Liver (tissue), 9 donors: ENCODE measurements around the gene NEDD4. TPM values are rescaled to one million over a fixed set of nuclear protein-coding genes. Genes with fewer than 3 reads are reported as not detected.

Source experiments
- DNase-seq: peaks from one replicate; pipeline ENCODE4 v3.0.0-alpha.2; 2017; ENCODE audit warnings: low spot score
- H3K27ac ChIP-seq, 2 donors: one replicate each; pipeline ENCODE4 v1.7.0; 2013; ENCODE audit warnings: inconsistent platforms in 2 of 2, low read length in 2 of 2, control low read depth in 1 of 2, low read depth in 1 of 2, mild to moderate bottlenecking in 1 of 2
- H3K27me3 ChIP-seq, 4 donors: one replicate each; pipeline versions ENCODE4 v1.6.1 to v1.7.0; 2013; ENCODE audit warnings: low read length in 3 of 4, inconsistent platforms in 1 of 4, mild to moderate bottlenecking in 1 of 4, moderate library complexity in 1 of 4; ENCODE audit not compliant: control insufficient read depth in 4 of 4, insufficient read depth in 4 of 4
- H3K36me3 ChIP-seq, 4 donors: one replicate each; pipeline versions ENCODE4 v1.6.1 to v1.7.0; 2013; ENCODE audit warnings: low read length in 3 of 4, mild to moderate bottlenecking in 3 of 4, low read depth in 1 of 4, moderate library complexity in 1 of 4; ENCODE audit not compliant: control insufficient read depth in 4 of 4, insufficient read depth in 3 of 4
- H3K4me1 ChIP-seq, 4 donors: one replicate each; pipeline versions ENCODE4 v1.6.1 to v1.7.0; 2013; ENCODE audit warnings: low read length in 3 of 4, mild to moderate bottlenecking in 3 of 4, moderate library complexity in 1 of 4; ENCODE audit not compliant: control insufficient read depth in 4 of 4, insufficient read depth in 4 of 4
- H3K4me3 ChIP-seq, 3 donors: one replicate each; pipeline versions ENCODE4 v1.6.1 to v1.7.0; 2013; ENCODE audit warnings: low read length in 3 of 3, control low read depth in 1 of 3, low read depth in 1 of 3, mild to moderate bottlenecking in 1 of 3
- H3K9ac ChIP-seq, 2 donors: one replicate each; pipeline ENCODE4 v1.7.0; 2013; ENCODE audit warnings: low read length in 2 of 2, mild to moderate bottlenecking in 2 of 2, moderate library complexity in 2 of 2, control low read depth in 1 of 2, low read depth in 1 of 2
- H3K9me3 ChIP-seq, 4 donors: one replicate each; pipeline versions ENCODE4 v1.6.1 to v1.7.0; 2013; ENCODE audit warnings: low read length in 3 of 4; ENCODE audit not compliant: control insufficient read depth in 4 of 4
- FOXA1 ChIP-seq: IDR thresholded peaks from 2 replicates; pipeline ENCODE4 v1.6.1; 2016; ENCODE audit warnings: antibody characterized with exemption
- HNF4A ChIP-seq, 2 donors: conservative IDR thresholded peaks; 2 replicates each; pipeline ENCODE4 v1.6.1; 2016; ENCODE audit warnings: antibody characterized with exemption in 2 of 2, mild to moderate bottlenecking in 2 of 2
- HNF4G ChIP-seq: IDR thresholded peaks from 2 replicates; pipeline ENCODE4 v1.6.1; 2016; ENCODE audit warnings: antibody characterized with exemption
- JUND ChIP-seq, 2 donors: IDR thresholded peaks; 2 replicates each; pipeline ENCODE4 v1.6.1; 2016; ENCODE audit warnings: antibody characterized with exemption in 2 of 2
- RAD21 ChIP-seq, 2 donors: IDR thresholded peaks; 2 replicates each; pipeline ENCODE4 v1.6.1; 2016; ENCODE audit warnings: antibody characterized with exemption in 2 of 2, mild to moderate bottlenecking in 2 of 2
- TAF1 ChIP-seq: conservative IDR thresholded peaks from 2 replicates; pipeline ENCODE4 v1.6.1; 2016; ENCODE audit warnings: antibody characterized with exemption, mild to moderate bottlenecking
- YY1 ChIP-seq: IDR thresholded peaks from 2 replicates; pipeline ENCODE4 v1.6.1; 2016; ENCODE audit warnings: antibody characterized with exemption, mild to moderate bottlenecking
- WGBS: extraction: QIAGEN DNeasy Blood & Tissue Kit; methylation state at CpG from one replicate; pipeline ENCODE4 v1.1.7; 2013; 5-methylcytosine and 5-hydroxymethylcytosine counted together
- polyA plus RNA-seq, 2 donors: library from polyadenylated mRNA; stranded (reverse) in 1 of 2; unstranded in 1 of 2; fragments of 200-250 nt in 1 of 2; fragments of >200 nt in 1 of 2; fragmentation: Nextera tagmentation in 1 of 2; extraction: Ambion mirVana in 1 of 2; gene quantifications; one replicate each; pipeline versions ENCODE4 v1.2.1 to v1.2.3, GENCODE V29; 2013 to 2015
- total RNA-seq, 2 donors: library from RNA; depleted of rRNA; stranded (reverse); fragments of >200 nt; gene quantifications; one replicate each; pipeline ENCODE4 v1.2.3, GENCODE V29; 2014
- TF ChIP-seq, protein P1 (sequence below): IDR thresholded peaks from 2 replicates; pipeline ENCODE4 v1.6.1; 2016; ENCODE audit warnings: antibody characterized with exemption, mild to moderate bottlenecking
- TF ChIP-seq, protein P2 (sequence below): IDR thresholded peaks from 2 replicates; pipeline ENCODE4 v1.6.1; 2016; ENCODE audit warnings: antibody characterized with exemption
- TF ChIP-seq, protein P3 (sequence below): fragments of 150-350 bp; IDR thresholded peaks from 2 replicates; pipeline ENCODE4 v1.5.1; 2017; ENCODE audit warnings: improper control_type of control experiment, low read depth, low read length; ENCODE audit not compliant: missing input control
- donor health status: healthy.
- donor health status: healthy.
- donor health status: healthy.
- donor health status: healthy.
- donor health status: healthy.

NEDD4 gene
- total and polyA plus RNA-seq, 4 donors = 9.1 to 17.5 (median 12.4) TPM

DNA sequence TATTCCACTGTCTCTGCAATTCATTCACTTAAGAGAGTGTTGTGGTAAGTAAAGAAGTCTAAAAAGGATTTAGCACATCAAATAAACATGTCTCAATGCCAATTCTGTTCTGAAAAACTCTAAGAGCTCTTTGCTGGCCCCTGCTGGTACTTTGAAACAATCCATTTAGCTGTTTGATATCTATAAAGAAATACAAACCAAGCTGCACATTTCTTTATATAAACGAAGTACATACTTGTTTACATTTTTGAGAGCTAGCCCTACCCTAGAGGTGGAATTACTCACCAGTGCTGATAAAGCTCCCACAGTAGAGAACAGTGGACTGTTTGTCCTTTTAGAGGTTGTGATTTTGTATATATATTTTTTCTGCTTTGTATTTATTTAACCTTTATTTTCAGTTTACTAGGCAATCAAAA, 75.5 kb downstream of the NEDD4 start (continued):
- TF ChIP-seq, protein P1, sequence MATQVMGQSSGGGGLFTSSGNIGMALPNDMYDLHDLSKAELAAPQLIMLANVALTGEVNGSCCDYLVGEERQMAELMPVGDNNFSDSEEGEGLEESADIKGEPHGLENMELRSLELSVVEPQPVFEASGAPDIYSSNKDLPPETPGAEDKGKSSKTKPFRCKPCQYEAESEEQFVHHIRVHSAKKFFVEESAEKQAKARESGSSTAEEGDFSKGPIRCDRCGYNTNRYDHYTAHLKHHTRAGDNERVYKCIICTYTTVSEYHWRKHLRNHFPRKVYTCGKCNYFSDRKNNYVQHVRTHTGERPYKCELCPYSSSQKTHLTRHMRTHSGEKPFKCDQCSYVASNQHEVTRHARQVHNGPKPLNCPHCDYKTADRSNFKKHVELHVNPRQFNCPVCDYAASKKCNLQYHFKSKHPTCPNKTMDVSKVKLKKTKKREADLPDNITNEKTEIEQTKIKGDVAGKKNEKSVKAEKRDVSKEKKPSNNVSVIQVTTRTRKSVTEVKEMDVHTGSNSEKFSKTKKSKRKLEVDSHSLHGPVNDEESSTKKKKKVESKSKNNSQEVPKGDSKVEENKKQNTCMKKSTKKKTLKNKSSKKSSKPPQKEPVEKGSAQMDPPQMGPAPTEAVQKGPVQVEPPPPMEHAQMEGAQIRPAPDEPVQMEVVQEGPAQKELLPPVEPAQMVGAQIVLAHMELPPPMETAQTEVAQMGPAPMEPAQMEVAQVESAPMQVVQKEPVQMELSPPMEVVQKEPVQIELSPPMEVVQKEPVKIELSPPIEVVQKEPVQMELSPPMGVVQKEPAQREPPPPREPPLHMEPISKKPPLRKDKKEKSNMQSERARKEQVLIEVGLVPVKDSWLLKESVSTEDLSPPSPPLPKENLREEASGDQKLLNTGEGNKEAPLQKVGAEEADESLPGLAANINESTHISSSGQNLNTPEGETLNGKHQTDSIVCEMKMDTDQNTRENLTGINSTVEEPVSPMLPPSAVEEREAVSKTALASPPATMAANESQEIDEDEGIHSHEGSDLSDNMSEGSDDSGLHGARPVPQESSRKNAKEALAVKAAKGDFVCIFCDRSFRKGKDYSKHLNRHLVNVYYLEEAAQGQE = no peak
- TF ChIP-seq RAD21 (IDR thresholded peaks at IDR 0.05) (peak; percentile 69 to 77), HNF4A (conservative IDR thresholded peaks at IDR 0.05) (no peak)

DNA sequence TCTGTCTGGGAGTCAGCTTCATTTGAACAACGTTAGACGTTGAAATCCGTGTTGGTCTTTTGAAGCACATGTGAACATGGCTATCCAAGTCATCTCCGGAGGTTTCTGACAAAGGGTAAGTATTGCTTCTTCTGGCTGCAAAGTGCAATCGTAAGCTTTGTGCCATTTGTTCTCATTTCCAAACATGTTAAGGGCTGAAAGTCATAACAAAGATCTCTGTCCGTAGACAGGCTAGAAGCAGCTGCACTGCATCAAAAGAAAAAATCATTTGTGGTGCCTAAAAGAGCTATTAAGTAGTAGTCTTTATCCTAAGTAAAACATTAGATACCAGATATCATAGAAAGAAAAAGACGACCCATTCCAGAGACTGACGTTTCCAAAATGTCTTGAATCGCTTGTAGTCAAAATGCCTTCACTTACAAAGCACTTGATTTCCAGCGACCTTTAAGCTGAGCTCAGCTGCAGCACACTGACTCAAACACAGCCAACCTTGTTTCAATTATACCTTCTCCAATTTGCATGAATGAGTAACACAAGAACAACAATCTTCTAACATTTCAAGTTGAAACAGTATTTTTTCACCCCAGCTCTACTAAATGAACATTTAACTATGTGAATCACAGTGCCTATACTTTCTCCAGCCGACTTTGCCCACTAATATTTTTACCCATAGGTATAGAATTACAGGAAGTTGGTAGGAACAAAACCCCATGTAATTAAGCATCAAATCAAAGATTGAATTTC, 76.6 kb downstream of the NEDD4 start:
- WGBS = 90% methylated on average over 11 of the region's 11 CpGs

DNA sequence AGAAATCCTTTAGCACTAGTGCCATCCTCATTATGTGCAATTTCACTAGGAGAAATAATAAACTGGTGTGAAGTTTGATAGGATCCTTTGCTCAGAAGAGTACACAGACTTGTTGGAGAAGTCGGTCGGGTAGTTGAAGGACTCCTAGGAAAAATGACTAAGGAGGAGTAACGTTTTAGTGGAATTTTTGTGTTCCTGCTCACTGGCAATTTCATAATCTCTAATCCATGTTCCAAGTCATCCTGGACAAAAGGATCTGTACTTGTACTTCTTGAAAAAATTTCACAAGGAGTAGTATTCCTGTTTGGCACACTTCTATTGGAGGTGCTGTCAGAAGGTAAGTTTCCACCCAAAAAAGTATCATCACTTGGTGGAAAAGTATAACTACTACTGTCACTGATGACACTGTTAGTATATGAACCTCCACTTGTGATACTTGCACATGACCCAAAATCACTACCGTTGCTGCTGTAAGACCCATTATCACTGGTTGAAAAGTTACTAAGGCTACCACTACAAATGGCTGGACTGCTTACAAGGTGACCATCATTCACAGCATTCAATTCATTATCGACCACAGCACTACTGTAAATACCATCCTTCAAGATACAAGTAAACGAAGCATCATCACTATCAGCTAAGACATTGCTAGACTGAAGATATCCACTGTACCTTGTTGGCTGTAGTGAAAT, 77.4 kb downstream of the NEDD4 start:
- peaks cover 0 to 2% (median 0%) of the 10 kb centered on the region in 4 donors for H3K36me3 ChIP-seq
- no peaks in the 10 kb centered on the region for H3K27me3 ChIP-seq
- no peak overlapping the region for H3K9ac ChIP-seq
- TF ChIP-seq, protein P2, sequence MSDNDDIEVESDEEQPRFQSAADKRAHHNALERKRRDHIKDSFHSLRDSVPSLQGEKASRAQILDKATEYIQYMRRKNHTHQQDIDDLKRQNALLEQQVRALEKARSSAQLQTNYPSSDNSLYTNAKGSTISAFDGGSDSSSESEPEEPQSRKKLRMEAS = no peak
- TF ChIP-seq, protein P3, sequence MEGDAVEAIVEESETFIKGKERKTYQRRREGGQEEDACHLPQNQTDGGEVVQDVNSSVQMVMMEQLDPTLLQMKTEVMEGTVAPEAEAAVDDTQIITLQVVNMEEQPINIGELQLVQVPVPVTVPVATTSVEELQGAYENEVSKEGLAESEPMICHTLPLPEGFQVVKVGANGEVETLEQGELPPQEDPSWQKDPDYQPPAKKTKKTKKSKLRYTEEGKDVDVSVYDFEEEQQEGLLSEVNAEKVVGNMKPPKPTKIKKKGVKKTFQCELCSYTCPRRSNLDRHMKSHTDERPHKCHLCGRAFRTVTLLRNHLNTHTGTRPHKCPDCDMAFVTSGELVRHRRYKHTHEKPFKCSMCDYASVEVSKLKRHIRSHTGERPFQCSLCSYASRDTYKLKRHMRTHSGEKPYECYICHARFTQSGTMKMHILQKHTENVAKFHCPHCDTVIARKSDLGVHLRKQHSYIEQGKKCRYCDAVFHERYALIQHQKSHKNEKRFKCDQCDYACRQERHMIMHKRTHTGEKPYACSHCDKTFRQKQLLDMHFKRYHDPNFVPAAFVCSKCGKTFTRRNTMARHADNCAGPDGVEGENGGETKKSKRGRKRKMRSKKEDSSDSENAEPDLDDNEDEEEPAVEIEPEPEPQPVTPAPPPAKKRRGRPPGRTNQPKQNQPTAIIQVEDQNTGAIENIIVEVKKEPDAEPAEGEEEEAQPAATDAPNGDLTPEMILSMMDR = no peak
- no peak for TF ChIP-seq RAD21 (IDR thresholded peaks at IDR 0.05)
- TF ChIP-seq JUND (IDR thresholded peaks at IDR 0.05) = no peak
- TF ChIP-seq TAF1 = no peak
- H3K27ac ChIP-seq = no peak overlapping the region
- H3K9me3 ChIP-seq = no peaks in the 10 kb centered on the region
- WGBS = 90% methylated on average over 6 of the region's 6 CpGs
- no peak for DNase-seq
- H3K4me3 ChIP-seq = no peak overlapping the region
- H3K4me1 ChIP-seq = no peaks in the 10 kb centered on the region

More for the DNA sequence above, 76.6 kb downstream of the NEDD4 start:
- no peak for DNase-seq
- H3K4me3 ChIP-seq = no peak overlapping the region
- H3K36me3 ChIP-seq = peaks cover 0 to 2% (median under 1%) of the 10 kb centered on the region in 4 donors
- H3K9ac ChIP-seq = no peak overlapping the region
- H3K9me3 ChIP-seq = no peaks in the 10 kb centered on the region
- H3K4me1 ChIP-seq = no peaks in the 10 kb centered on the region
- no peak for TF ChIP-seq HNF4G
- no peak for TF ChIP-seq YY1
- TF ChIP-seq FOXA1 = no peak
- TF ChIP-seq, protein P1 = no peak
- TF ChIP-seq TAF1 = no peak
- H3K27me3 ChIP-seq = no peaks in the 10 kb centered on the region
- no peak overlapping the region for H3K27ac ChIP-seq
